Muscle of arm (tissue), 14 donors: ENCODE measurements around the gene OR8B8. TPM values are rescaled to one million over a fixed set of nuclear protein-coding genes. Genes with fewer than 3 reads are reported as not detected.
"Not testable (repeated sequence)": the region's sequence is repeated elsewhere in the genome, so short reads cannot be mapped to it uniquely, and the experiment has no call there.

Experiments
- DNase-seq: peaks from one replicate; pipeline ENCODE4 v3.0.0-alpha.2; 2013
- long read RNA-seq, 11 donors: transcript quantifications; one replicate each; lab custom pipeline, GENCODE V29; 2026
- polyA plus RNA-seq, 12 donors: library from polyadenylated mRNA; unstranded; fragments of 120-200 nt; gene quantifications; one replicate each; pipeline ENCODE4 v1.2.1, GENCODE V29; 2013; ENCODE audit not compliant: insufficient read length in 12 of 12

OR8B8 gene
- polyA plus RNA-seq: not detected
- long read RNA-seq, donor 1: 0 reads
- long read RNA-seq, donor 2: 0 reads
- long read RNA-seq, donor 3: 0 reads
- long read RNA-seq, donor 4: 0 reads
- long read RNA-seq, donor 5: 0 reads
- long read RNA-seq, donor 6: 0 reads
- long read RNA-seq, donor 7: 0 reads
- long read RNA-seq, donor 8: 0 reads
- long read RNA-seq, donor 9: 0 reads
- long read RNA-seq, donor 10: 0 reads
- long read RNA-seq, donor 11: 0 reads

GRCh38 chr11:124445646-124446150 is at the start of gene OR8B8:
TSS of gene OR8B8 (minus strand) at chr11:124445696. CDS start at chr11:124441085, 4,611 bp downstream.
- DNase-seq: no peak

GRCh38 chr11:124493016-124493655 is 47.6 kb upstream of the OR8B8 start:
- no peak for DNase-seq

DNA sequence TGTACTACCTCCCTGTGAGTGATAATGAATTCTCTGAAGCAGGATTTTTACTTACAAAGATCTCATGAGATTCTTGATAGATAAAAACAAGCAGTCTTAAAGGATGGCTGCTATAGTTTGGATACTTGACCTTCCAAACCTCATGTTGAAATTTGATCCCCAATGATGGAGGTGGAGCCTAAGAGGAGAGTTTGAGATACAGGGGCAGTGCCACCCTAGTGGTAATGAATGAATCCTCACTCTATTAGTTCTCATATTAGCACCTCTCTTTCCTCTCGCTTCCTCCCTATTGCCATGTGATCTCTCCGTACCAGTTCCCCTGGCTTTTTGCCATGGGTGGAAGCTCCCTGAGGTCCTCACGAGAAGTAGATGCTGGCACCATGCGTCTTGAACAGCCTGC is 37.9 kb upstream of the OR8B8 start:
- no peak for DNase-seq

GRCh38 chr11:124482362-124483147 is 37.1 kb upstream of the OR8B8 start:
- no peak for DNase-seq

- DNase-seq: peak; percentile 54
These were observed 36.1 kb upstream of the OR8B8 start for GRCh38 chr11:124481365-124482323.

- no peak for DNase-seq
These were observed 34.1 kb upstream of the OR8B8 start for GRCh38 chr11:124479561-124479960.

DNA sequence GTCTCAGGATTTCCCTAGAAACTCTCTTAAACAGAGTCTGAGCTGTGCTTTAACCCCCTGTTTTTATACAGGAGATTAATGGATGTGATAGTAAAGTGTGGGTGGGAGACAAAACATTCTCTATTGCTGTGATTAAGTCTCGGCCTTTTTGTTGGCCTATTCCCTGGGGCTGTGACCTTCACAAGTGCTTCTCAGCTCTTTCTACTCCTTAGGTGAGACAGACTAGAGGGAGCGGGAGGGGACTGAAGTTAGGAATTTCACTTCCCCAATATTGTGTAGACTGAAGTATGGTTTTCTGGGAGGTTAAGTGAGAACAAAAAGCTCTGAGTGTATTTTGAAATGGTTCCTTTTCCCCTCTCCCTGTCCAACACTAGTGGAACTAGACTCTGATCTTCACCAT is 29.8 kb upstream of the OR8B8 start:
- DNase-seq: no peak

GRCh38 chr11:124474779-124475178 is 29.3 kb upstream of the OR8B8 start:
- DNase-seq: no peak

- no peak for DNase-seq
These were observed 28.6 kb upstream of the OR8B8 start for GRCh38 chr11:124474079-124474478.

DNA sequence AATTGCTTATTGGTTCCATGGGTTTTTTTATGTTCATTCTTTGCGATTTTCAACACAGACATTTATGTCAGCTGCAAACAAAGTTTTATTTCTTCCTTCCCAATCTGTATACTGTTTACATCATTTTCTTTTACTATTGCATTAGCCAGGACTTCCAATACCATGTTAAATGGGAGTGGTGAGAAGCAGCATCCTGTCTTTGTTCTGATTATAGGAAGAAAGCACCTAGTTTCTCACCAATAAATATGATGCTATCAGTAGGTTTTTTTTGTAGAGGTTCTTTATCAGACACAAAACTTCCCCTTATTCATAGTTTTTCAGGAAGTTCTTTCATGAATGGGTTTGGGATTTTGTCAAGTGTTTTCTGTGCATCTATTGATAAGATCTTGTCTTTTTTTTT is 28.0 kb upstream of the OR8B8 start:
- DNase-seq: no peak

DNA sequence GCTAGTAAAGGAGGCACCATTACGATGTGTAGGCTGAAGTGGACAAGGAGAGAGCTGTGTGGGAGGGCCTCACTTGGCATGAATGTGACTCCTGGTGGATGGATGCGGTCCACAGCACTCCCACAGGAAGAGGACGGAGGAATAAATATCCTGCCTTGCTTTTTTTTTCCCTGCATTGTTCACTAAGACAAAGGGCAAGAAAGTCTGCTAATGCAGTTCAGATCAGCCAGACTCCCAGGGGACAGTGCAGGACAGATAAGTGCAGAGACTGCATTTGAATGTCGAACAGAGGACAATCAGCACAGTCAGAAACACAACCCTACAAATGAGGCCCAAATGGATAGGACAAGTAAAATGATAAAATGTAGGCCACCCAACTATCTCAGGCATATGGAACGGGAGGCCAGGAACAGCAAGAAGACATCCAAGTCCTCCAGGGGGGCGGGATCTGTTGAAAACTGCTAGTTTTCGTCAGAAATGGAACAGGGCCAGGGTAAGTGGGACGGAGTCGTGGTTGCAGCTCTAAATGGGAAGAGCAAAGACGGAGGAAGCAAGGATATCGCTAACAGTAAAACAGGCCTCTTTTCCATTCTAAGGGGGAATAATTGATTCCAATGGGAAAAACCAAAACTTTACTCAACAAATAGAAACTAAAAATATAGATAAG is 25.2 kb upstream of the OR8B8 start:
- peak; percentile 66 for DNase-seq

- DNase-seq: no peak
These were observed 22.0 kb upstream of the OR8B8 start for GRCh38 chr11:124467381-124467927.

DNA sequence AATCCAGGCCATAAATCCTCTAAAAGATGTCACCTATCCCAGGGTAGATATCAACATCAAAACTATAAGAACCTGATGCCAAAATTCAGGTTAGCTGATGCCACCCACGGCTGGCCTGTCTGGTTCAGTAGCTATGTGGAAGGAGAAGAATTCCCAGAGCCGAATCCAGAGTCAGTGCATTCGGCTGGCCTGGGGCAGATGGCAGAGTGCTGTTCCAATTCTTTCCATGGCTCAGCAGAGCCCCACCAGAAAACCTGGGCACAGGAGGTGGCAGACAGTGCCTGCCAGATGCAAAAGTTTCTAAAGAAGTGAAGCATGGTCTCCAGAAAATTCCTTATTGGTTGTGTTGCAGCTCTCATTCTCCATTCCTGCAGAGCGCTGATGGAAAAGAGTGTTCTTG is 19.9 kb upstream of the OR8B8 start:
- no peak for DNase-seq

- DNase-seq: no peak
These were observed 18.5 kb upstream of the OR8B8 start for GRCh38 chr11:124463990-124464389.

DNA sequence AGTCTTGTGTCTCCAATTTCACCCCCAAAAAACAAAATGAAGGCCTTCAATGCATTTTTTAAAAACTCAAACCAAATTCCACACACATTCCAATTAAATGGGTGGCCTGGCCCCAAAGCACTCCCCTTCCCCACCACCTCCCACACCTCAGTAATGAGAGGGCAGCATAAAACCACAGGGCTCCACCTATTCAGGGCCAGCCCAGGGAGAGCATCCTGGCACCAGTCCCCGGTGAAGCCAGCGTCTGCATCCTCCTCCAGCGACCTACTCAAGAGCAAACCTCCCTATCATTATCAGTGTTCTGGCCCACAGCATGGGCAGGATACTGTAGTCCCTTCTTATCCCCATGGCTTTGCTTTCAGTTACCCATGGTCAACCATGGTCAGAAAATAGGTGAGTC is 17.8 kb upstream of the OR8B8 start:
- no peak for DNase-seq

DNA sequence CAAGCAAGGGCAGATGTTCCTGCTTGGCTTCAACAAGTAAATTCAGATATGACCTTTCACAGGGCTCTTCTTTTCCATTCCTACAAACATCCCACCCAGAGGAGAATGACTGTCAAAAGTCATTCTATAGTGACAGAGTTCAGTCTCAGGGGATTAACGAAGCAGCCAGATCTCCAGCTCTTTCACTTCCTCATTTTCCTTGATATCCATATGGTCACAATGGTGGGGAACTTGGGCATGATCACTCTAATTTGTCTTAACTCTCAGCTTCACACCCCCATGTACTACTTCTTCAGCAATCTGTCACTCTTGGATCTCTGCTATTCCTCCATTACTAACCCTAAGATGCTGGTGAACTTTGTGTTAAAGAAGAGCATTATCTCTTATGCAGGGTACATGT is 15.0 kb upstream of the OR8B8 start:
- no peak for DNase-seq

- DNase-seq: not testable (repeated sequence)
These were observed 13.9 kb upstream of the OR8B8 start for GRCh38 chr11:124459379-124459778.

DNA sequence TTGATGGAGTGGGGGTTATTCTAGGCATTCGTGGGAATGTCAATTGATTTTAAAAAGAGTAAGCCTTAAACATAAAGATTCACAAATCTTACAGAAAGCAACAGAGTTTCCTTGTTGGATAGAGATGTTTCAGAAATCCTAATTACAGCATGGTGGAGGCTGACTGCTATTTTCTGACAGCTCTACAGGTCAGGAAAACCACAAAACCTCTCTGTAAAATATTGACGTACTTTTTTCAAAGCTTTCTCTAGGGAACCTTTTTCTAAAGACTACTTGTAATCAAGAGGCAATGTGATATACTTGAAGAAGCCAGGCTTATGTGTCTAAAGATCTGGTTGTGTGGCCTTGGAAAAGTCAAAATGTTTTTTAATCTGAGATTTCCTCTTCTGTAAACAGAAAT is 9.1 kb upstream of the OR8B8 start:
- DNase-seq: no peak

DNA sequence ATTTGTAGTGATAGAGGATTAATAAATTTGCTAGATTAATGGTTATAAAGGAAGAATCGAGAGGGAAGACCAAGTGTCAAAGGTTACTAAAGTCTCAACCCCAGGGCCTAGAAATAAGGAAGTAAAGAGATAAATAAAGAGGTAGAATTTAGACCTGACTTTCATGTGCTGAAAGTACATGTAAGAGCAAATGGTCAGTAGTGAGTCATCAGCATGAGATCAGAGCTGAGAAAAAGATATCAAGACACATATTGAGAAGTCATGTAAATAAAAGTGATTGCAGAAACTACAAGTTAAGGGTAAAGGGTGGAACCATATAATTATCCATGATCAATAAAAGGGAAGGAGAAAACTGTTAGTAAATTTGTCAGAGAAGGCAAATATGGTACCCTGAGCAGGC is 1.4 kb upstream of the OR8B8 start:
- no peak for DNase-seq

GRCh38 chr11:124442847-124443246 is 2.6 kb downstream of the OR8B8 start:
- DNase-seq: no peak

DNA sequence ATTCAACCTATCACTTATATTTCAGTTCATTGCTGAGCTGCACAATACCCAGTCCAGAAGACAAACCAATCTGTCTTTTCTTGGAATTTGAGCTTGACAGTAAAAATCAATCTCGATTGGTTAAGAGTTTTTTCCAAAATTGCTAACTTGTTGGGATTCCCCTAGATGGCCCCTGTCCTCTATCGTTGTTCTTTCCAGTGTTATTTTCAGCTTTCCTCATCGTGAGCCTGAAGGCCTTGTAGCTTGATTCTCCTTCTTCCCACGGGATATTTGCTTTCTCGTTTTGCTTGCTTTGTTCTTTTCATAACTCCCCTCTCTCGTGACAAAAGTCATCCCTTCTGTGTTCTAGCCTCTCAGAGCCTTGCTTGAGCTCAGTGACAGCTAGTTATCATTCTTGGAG is 3.1 kb downstream of the OR8B8 start:
- peak; percentile 12 for DNase-seq
